ENCODE data around the gene RABL6.

The RABL6 gene

GRCh38 chr9:136849038-136849959 lies 41.6 kb downstream of the RABL6 start, which contains the start of gene PHPT1:
PHPT1 (plus strand) TSS chr9:136849409; CDS start chr9:136849431, 22 bp downstream.
- peak; percentile 99 for DNase-seq

- no peak for DNase-seq
These were observed 42.5 kb downstream of the RABL6 start for GRCh38 chr9:136849960-136850865.

- no peak for DNase-seq
These were observed 43.4 kb downstream of the RABL6 start for GRCh38 chr9:136850866-136851775.

- DNase-seq: no peak
These were observed 44.4 kb downstream of the RABL6 start, which contains the start of gene MAMDC4 for GRCh38 chr9:136851941-136852663. MAMDC4 (plus strand) TSS chr9:136852346; CDS start chr9:136852417, 71 bp downstream.

GRCh38 chr9:136852664-136853595 lies 45.2 kb downstream of the RABL6 start:
- no peak for DNase-seq

- DNase-seq: no peak
These were observed 45.9 kb downstream of the RABL6 start for GRCh38 chr9:136853596-136854112.

- no peak for DNase-seq
These were observed 46.5 kb downstream of the RABL6 start for GRCh38 chr9:136854113-136854841.

- no peak for DNase-seq
These were observed 47.2 kb downstream of the RABL6 start for GRCh38 chr9:136854842-136855460.

GRCh38 chr9:136855461-136856078 lies 47.8 kb downstream of the RABL6 start:
- no peak for DNase-seq

GRCh38 chr9:136856079-136856476 lies 48.3 kb downstream of the RABL6 start:
- DNase-seq: no peak

- DNase-seq: no peak
These were observed 48.9 kb downstream of the RABL6 start for GRCh38 chr9:136856541-136857141.

- DNase-seq: no peak
These were observed 49.4 kb downstream of the RABL6 start for GRCh38 chr9:136857166-136857565.

- DNase-seq: no peak
These were observed 50.0 kb downstream of the RABL6 start for GRCh38 chr9:136857581-136858412.

- DNase-seq: no peak
These were observed 50.7 kb downstream of the RABL6 start for GRCh38 chr9:136858452-136858843.

- DNase-seq: no peak
These were observed 51.4 kb downstream of the RABL6 start for GRCh38 chr9:136858844-136859757.

GRCh38 chr9:136860529-136860928 lies 52.8 kb downstream of the RABL6 start:
- DNase-seq: no peak
